Left ventricle myocardium superior (tissue), 1 donor: Measurements from ENCODE around the gene ADAMTS2. TPM values are rescaled to one million over a fixed set of nuclear protein-coding genes. Genes with fewer than 3 reads are reported as not detected.

Experiments used
- ATAC-seq: fragments of 200-7000 bp; cut with Tn5 transposase; one replicate; pipeline ENCODE4 v1.9.1; 2020; ENCODE audit warnings: mild to moderate bottlenecking, moderate library complexity
- DNase-seq: peaks from one replicate; pipeline ENCODE4 v3.0.0-alpha.2; 2020
- intact Hi-C: fragments of 100-400 bp; cut with micrococcal nuclease; formaldehyde crosslinking; loops from one replicate; pipeline ENCODE4 v1.11.0; 2022
- total RNA-seq: library from RNA; stranded (reverse); fragmentation: NEBNext Ultra II Directional; extraction: Animal tissue kit (Norgen Biotek cat#: 25700); gene quantifications from one replicate; pipeline ENCODE4 v1.2.1, GENCODE V29; 2021
- donor health status: DM: no; HTN: yes; CAD: no; lungs with severe emphysema.

ADAMTS2 gene
- total RNA-seq, 1 donor from 2014 or later: 4.3 TPM

- DNase-seq (no peak), ATAC-seq (no peak)
- intact Hi-C loops: no loop called here
Observed at GRCh38 chr5:179123491-179124272, 221.6 kb downstream of the ADAMTS2 start.

- DNase-seq (no peak), ATAC-seq (no peak)
- intact Hi-C loops: no loop called here
Observed at GRCh38 chr5:179123109-179123426, 222.2 kb downstream of the ADAMTS2 start.

- DNase-seq: no peak
- no peak for ATAC-seq
- intact Hi-C loops: no loop called here
Observed at GRCh38 chr5:179122411-179123108, 222.7 kb downstream of the ADAMTS2 start.

GRCh38 chr5:179121667-179122111, 223.6 kb downstream of the ADAMTS2 start:
- intact Hi-C loops: no loop called here
- ATAC-seq (no peak), DNase-seq (no peak)

DNA sequence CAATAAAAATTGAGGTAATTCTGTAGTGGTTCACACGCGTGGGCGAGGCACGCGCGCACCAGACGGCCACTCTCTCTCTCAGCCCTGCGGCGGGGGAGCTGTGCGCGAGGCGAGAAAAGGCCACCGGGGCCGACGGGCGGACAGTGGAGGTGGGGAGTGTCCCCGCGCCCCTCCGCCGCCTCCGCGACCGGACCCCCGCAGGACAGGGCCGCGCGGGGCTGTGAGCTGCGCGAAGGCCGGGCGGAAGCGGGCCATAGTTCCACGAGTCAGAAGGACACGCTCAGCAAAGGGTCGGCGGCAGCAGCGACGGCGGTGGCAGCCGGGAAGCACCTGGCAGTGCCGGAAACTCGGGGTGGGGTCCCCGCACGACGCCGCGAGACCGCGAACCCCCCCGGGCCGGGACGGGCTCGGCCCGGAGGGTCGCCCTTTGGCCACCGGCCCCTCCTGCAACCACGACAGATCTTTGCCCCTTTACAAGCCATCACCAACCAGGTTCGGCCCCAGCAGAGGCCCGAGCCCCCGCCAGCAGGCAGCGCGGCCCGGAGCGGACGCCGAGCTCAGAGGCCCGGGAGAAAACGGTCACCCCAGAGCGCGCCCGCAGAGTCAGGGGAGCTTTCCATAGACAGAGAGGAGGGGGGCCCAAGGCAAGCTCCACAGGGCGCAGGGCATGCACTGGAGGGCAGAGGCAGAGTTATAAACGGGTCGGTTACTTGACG, 224.2 kb downstream of the ADAMTS2 start:
- intact Hi-C loops: no loop called here
- DNase-seq: no peak
- no peak for ATAC-seq

DNA sequence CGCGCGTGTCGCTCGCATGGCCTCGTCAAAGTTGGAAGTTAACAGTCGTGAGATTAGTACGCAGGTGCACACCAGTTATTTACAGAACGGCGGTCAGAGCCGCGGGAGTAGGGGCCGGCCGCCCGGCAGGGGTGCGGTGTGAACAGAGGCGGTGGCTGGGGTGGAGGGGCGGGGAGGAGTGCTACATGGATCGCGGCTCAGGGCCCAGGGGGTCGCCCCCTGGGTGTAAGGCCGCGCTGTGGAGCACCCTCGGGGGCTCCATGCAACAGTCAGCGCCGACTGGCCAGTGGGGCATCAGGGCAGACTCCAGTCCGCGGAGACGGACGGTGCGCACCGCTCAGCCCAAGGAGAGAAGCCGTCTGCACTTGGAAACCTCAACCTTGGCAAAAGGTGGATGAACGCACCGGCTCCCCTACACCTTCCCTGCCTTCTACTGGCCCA, 224.8 kb downstream of the ADAMTS2 start:
- intact Hi-C loops: no loop called here
- DNase-seq (no peak), ATAC-seq (no peak)

- intact Hi-C loops: no loop called here
- no peak for ATAC-seq
- DNase-seq: no peak
Observed at GRCh38 chr5:179119415-179120170, 225.7 kb downstream of the ADAMTS2 start.

GRCh38 chr5:179118756-179119414, 226.4 kb downstream of the ADAMTS2 start:
- DNase-seq: no peak
- ATAC-seq: no peak
- intact Hi-C loops: no loop called here

DNA sequence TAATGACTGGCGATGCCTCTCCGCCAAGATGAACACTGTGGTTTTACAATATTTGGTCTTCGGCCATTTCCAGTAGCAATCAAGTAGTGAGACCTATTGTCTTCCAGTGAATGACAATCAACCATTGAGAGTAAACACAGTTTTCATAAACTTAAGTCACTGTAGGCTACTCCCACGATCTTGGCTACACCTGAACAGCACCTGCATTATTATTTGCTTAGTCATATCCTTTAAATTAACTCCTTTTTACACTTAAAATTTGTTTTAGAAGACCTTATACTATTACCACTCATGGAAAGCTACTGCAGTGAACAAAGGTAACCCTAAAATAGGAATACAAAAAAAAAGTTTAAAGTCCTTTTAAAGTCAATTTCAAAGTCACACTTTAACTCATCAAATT, 226.9 kb downstream of the ADAMTS2 start:
- ATAC-seq: no peak
- intact Hi-C loops: no loop called here
- DNase-seq: no peak

DNA sequence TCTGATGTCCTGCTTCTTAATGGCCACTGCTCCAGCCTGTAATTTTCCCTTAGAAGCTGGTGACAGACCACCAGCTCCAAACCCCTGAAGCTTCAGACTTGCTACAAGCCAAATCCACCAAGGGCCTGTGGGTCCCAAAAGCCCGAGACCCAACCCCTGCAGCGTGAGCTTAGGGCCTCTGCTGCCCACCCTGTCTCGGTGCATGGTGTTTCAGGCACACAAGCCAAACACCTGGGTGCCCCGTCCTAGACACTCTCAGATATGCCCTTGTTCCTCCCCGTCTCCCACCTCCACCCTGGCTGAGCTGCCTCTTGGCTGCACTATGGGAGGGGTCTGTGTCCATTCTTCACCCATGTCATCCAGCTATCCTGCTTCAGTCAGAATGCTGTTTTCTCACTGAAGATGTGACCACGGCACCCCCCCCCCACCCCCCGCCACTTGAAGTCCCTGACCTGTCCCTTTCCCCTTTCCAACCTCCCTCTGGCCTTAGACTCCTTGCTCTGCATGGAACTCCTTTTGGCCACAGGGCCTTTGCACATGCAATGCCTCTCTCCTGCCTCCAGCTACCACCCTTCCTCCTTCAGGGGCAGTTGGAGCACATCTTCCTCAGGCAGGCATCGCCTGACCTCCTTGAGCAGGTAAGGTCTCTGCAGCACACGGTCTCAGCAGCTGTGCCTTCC, 229.3 kb downstream of the ADAMTS2 start:
- intact Hi-C loops: no loop called here
- DNase-seq: no peak
- no peak for ATAC-seq

DNA sequence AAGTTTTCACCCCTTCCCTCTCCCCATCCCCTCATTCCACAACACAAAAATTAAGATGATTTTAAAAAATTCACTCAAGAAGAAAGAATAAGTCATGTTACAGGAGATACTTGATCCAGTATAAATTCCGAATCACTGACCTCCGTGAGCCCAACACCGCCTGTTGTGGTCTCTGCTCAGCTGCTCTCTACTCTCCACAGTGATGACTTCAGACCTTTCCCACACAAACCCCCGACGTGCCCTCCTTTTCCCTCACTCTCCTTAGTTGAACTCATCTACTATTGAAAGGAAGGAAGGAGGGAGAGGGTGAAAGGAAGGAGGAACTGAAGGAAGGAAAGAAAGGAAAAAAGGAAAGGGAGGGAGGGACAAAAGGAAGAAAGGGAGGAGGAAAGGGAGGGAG, 230.0 kb downstream of the ADAMTS2 start:
- intact Hi-C loops: no loop called here
- ATAC-seq (no peak), DNase-seq (no peak)

- intact Hi-C loops: no loop called here
Observed at GRCh38 chr5:179114756-179115155, 230.5 kb downstream of the ADAMTS2 start.

DNA sequence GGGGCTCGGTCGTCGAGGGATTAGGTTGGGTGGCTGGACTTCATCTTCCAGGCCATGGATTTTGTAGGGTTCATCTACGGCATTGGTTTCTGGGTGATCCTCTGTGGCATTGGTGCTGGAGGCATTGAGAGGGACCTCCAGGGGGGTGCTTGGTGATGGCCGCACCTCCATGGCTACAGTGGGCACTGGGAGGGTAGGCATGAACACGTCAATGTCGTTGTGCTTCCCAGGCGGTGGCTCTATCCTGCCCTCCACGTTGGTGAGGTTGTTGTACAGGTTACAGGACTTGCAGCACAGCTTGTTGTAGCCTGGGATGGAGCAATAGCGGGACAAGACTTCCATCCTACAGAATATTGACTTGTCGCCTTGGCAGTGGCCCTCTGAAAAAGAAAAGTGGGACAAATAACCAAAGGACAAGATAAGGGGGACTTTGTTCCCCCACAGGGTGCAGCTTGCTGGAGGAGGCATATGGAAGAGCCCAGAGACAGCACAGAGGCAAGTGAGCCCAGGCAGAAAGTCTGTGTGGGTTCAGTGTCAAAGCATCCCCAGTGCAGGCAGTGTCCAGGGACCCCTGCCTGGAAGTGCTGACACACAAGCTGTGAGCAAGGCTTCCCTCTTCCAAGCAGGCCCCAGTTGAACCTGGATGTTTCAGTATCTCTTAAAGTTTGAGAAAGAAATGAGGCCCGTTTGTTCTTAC, 231.2 kb downstream of the ADAMTS2 start:
- intact Hi-C loops: no loop called here
- ATAC-seq (no peak), DNase-seq (no peak)

More at GRCh38 chr5:179114756-179115155, 230.5 kb downstream of the ADAMTS2 start:
- DNase-seq (no peak), ATAC-seq (no peak)

DNA sequence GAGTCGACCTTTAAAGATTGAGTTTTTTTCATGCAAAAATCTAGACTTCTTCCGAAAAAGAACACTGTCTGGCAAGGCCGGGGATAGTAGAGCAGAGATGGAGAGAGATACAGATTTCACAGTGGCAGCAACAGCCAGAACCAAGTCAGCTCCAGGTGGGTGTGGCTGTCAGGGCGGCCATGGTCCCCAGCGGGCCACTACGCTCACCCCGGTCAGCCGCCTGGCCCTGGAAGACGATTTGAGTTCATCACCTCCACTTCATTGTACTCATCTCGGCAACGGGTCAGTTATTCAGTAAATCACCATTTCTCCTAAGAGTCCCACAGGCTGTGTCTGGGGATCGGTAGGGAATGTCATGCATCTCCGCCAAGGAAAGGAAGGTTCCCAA, 232.1 kb downstream of the ADAMTS2 start:
- no peak for DNase-seq
- intact Hi-C loops: no loop called here

DNA sequence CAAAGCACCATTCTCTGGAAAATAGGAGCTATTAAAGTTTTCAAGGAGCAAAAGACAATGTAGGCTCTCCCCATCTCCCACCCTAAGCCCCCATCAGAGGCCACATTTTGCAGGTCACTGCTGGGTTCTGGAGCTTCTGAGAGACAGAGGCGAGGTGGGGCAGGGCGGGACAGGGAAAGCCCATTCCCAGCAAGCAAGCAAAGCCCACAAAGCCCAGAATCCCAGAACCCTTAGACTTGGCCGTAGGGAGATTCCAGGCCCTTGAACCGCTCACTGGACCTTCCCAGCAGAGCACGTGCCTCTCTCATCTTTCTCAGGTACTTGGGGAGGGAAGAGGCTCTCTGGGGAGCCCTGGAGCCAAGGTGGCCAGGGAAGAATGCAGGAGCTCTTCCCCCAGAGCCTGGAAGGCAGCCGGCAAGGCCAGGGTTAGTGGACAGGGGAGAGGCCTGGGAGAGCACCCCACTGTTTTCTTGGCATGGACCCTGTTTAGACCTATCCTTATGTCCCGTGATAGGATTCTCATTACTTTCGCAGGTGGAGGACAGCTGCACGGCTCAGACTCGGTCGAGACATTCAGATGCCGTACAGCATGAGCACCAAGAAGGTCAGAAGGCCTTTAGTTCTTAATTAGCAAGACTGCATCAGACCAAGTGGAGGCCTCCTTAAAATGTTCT, 232.7 kb downstream of the ADAMTS2 start:
- intact Hi-C loops: no loop called here
- DNase-seq: no peak
- ATAC-seq: no peak

More for the DNA sequence above, 232.1 kb downstream of the ADAMTS2 start:
- ATAC-seq: no peak

DNA sequence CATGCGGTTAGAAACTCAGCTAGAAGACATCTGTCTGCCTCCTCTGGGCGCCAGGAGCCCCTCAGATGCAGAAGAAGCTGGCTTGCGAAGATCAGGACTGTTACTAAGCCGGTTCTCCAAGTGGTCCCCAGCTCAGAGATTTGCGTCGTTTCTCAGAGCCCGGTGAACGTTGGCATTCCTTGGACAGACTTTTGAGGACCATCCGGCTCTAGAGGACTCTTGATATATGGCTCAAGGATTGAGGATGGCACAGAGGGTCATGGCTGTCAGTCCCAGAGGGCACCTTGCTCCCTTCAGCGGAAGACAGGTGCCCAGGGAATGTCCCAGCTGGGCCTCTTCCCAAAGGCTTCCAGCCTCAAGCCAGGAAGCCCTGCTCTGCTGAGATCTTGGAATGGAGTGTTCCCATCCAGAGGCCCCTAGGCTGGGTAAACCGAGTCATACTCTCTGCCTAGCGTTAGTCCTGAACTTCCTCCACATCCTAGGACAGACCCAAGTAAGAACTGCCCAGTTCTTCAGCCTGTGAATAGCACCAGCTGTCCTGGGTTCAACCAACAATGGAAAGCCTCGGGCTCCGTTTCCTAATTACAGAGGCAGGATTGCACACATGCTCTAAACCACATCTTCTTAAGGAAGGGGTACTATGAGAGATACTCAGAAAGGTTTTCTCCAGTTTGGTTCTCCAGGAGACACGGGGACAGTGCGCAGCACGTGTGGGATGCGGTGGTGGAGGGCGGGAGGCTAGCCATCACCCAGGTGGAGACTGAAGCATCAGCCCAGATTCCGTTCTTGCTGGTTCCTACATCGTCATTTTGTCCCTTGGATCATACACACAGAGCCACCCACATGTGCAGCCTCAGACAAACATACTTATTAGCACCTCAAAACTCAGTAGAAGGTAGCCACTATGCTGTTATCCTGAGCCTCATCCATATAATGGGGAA, 233.7 kb downstream of the ADAMTS2 start:
- ATAC-seq (no peak), DNase-seq (no peak)
- intact Hi-C loops: no loop called here
